Endothelial cell of umbilical vein (primary cell): ENCODE measurements around the gene GPR150.

Experiments
- EZH2 ChIP-seq: IDR thresholded peaks from 2 replicates; pipeline ENCODE4 v1.6.1; 2012; ENCODE audit warnings: borderline replicate concordance, low read depth, mild to moderate bottlenecking, moderate library complexity, low read length, inconsistent platforms; ENCODE audit not compliant: severe bottlenecking
- POLR2A ChIP-seq: IDR thresholded peaks from 2 replicates; pipeline ENCODE4 v1.6.1; 2012; ENCODE audit warnings: low read depth, mild to moderate bottlenecking, control low read depth, low read length
- TF ChIP-seq, protein P1 (sequence below), 2 donors: IDR thresholded peaks; 1 replicate in 1 of 2; 2 replicates in 1 of 2; pipeline ENCODE4 v1.5.1; 2011; ENCODE audit warnings: low read length in 2 of 2, mild to moderate bottlenecking in 2 of 2, moderate library complexity in 2 of 2, control low read depth in 1 of 2, inconsistent platforms in 1 of 2, low read depth in 1 of 2; ENCODE audit not compliant: insufficient read depth in 1 of 2; ENCODE audit errors: extremely low read depth in 1 of 2
- TF ChIP-seq, protein P2 (sequence below): IDR thresholded peaks from 2 replicates; pipeline ENCODE4 v1.6.1; 2011; ENCODE audit not compliant: insufficient read depth, insufficient read length

DNA sequence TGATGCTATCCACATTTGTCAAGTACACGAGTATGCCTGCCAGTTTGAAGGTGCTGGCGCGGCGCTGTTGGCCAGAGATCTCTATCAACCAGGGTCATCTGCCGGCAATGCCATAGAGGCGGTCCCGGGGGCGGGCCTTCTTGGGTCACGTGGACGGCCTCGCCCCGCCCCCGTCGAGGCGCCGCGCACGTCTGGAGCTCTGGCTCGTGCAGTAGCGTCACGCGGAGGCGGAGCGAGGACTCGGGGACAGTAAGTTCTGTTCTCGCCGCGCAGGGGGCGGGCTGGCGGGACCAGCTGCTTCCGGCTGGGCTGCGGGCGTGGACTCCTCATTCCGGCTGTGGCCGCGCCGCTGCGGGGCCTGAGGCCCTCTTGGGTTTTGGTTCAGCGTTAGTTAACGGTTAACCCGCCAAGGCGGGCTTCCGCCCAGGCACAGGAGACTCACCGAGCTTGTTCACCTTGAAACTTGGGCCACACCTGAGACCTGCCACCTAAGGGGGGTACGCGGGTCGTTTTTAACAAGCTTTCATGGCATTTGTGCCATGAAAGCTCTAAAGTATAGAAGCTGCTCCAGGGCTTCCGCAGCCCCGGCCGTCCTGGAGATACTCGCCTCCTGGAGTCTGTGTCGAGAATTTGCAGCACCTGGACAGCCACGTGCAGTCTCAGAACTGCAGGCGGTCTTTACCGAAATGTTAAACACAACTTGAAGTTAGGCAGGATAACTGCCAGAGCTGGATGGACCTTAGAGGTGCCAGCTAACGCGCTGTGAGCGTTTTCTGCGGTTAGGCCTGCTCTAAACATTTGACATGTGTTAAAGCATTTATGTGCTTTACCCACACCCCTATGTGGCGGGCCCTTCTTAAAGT, 26.9 kb downstream of the GPR150 start, which contains the start of gene RFESD:
- TF ChIP-seq POLR2A (peak; percentile 86), EZH2 (no peak)
- TF ChIP-seq, protein P1, sequence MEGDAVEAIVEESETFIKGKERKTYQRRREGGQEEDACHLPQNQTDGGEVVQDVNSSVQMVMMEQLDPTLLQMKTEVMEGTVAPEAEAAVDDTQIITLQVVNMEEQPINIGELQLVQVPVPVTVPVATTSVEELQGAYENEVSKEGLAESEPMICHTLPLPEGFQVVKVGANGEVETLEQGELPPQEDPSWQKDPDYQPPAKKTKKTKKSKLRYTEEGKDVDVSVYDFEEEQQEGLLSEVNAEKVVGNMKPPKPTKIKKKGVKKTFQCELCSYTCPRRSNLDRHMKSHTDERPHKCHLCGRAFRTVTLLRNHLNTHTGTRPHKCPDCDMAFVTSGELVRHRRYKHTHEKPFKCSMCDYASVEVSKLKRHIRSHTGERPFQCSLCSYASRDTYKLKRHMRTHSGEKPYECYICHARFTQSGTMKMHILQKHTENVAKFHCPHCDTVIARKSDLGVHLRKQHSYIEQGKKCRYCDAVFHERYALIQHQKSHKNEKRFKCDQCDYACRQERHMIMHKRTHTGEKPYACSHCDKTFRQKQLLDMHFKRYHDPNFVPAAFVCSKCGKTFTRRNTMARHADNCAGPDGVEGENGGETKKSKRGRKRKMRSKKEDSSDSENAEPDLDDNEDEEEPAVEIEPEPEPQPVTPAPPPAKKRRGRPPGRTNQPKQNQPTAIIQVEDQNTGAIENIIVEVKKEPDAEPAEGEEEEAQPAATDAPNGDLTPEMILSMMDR (IDR thresholded peaks at IDR 0.05; ENCODE audit: extremely low read depth in 1 of 2, insufficient read depth in 1 of 2, low read depth in 1 of 2, low read length in 2 of 2), result peak in 1 of 2 donors; percentile 2
- TF ChIP-seq, protein P2, sequence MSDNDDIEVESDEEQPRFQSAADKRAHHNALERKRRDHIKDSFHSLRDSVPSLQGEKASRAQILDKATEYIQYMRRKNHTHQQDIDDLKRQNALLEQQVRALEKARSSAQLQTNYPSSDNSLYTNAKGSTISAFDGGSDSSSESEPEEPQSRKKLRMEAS, result peak; percentile 84
